Stimulated activated CD8-positive, alpha-beta memory T cell treated with anti-CD3 and anti-CD28 coated beads, Interleukin-12 subunit alpha, Interleukin-12 subunit beta, amount 100 ng/mL, for 4 hours (primary cell): ENCODE measurements around the gene VWA3B.
"Not testable (repeated sequence)": the region's sequence is repeated elsewhere in the genome, so short reads cannot be mapped to it uniquely, and the experiment has no call there.

Experiments used
- DNase-seq: peaks from one replicate; pipeline ENCODE4 v3.0.0-alpha.2; 2020; ENCODE audit warnings: low read depth

Gene VWA3B

GRCh38 chr2:98253461-98254070 is 166.6 kb downstream of the VWA3B start:
- no peak for DNase-seq

DNA sequence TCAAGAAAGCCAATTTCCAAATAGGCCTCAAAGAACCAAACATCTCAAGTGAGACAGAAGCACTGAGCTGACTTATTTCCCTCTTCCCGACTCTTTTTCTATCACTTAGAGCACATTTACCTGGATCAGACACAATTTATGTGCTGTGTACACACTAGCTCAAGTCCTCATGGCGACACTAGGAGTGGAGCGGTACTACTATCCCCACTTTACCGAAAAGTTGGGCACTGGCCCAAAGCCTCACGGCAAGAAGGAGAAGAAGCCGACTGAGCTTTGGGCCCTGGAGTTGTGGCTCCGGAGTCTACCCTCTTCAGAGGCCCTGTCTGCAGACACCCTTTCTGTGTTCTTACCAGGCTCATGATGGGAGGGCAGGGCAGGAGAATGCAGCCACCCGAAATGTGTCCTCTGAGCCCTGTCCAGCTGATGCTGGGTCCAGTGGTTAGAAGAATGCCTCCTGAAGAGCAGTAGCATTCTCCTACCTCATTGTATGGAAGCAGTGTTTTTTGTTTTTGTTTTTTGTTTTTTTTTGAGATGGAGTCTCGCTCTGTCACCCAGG is 167.6 kb downstream of the VWA3B start:
- DNase-seq = no peak

GRCh38 chr2:98258906-98259305 is 171.9 kb downstream of the VWA3B start:
- no peak for DNase-seq

DNA sequence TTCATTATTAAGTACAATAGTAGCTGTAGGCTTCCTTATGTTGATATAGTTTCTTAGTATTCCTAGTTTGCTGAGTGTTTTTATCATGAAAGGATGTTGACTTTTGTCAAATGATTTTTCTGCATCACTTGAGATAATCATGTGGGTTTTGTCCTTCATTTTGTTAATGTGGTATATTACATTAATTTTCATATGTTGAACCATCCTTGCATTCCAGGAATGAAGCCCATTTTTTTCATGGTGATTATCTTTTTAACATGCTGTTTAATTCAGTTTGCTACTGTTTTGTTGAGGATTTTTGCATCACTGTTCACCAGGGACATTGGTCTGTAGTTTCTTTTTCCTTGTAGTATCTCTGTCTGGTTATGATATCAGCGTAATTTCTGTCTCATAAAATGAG is 176.4 kb downstream of the VWA3B start:
- DNase-seq = no peak

GRCh38 chr2:98268225-98268624 is 181.3 kb downstream of the VWA3B start:
- not testable (repeated sequence) for DNase-seq

- DNase-seq = no peak
These were observed 182.3 kb downstream of the VWA3B start for GRCh38 chr2:98269274-98269673.

DNA sequence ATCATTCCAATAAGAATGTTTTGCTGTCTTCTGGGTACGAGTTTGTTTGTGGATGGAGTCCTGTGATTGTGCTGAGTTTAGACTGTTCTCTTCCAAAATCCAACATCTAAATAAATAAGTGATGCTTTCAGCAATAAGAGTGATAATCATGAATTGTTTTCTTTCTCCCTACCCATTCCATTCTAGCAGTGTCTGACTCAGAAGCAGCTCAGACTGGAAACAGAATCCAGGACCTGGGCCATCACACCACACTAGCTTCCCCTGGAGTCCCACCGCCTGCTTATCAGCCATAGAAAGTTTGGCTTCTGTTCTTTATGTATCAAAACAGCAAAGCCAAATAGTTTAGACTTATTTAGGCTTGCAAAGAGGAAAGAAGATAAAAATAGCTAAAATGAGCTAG is 182.9 kb downstream of the VWA3B start:
- DNase-seq = no peak

- no peak for DNase-seq
These were observed 190.3 kb downstream of the VWA3B start for GRCh38 chr2:98277162-98277859.

DNA sequence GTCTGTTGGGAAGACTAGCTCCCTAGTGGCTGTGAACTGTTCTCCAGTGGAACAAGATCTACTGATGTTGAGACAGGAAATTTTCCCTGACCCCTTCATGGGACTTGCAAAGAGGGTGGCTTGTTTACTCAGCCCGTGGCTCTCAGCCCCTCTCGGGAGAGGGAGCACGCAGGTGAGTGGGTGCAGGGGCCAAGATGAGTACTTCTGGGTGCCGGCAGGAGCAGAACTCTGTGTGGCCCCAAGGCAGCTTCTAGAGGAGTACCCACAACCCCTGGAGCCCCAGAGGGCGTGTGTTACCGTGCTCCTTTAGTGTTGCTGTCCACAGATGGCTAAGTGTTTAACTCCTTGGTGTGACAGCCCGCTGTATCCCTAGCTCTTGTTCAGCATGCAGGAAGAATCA is 191.1 kb downstream of the VWA3B start:
- no peak for DNase-seq

DNA sequence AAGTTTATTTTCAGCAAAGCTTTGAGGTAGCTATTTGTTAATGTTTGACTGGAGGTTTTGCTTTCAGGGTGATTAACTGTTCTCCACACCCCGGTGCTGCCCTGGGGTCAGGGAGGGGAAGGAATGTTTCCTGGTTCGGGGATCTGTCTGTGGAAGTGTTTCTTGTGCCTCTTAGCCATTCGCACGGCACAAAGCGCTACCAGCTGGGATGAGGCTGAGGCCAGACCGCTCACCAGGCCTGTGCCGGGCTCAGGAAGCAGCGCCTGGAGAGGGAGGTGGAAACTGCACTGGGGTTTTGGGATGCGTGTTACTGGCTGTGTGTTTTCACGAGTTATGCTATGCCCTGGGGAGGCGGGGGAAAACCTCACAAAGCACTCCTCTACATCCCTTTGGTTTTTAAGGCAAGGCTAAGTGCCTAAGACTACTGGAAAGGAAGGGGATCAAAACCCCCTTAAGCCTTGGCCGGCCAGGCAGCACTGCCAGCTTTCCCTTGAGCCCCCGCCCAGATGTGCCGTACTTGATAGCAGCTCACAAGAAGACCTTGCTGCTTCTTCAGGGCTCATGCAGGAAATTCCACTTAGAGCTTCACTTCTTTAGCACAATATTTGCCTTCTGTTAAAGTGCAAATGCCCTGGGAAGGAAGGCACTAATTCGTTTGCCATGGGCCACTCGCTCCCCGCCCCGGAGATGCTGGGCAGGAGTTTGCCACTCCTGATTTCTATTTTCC is 193.6 kb downstream of the VWA3B start:
- DNase-seq = no peak

- DNase-seq = no peak
These were observed 194.6 kb downstream of the VWA3B start for GRCh38 chr2:98281607-98282006.

- DNase-seq = no peak
These were observed 195.1 kb downstream of the VWA3B start for GRCh38 chr2:98282109-98282508.

- no peak for DNase-seq
These were observed 206.1 kb downstream of the VWA3B start for GRCh38 chr2:98293030-98293429.

DNA sequence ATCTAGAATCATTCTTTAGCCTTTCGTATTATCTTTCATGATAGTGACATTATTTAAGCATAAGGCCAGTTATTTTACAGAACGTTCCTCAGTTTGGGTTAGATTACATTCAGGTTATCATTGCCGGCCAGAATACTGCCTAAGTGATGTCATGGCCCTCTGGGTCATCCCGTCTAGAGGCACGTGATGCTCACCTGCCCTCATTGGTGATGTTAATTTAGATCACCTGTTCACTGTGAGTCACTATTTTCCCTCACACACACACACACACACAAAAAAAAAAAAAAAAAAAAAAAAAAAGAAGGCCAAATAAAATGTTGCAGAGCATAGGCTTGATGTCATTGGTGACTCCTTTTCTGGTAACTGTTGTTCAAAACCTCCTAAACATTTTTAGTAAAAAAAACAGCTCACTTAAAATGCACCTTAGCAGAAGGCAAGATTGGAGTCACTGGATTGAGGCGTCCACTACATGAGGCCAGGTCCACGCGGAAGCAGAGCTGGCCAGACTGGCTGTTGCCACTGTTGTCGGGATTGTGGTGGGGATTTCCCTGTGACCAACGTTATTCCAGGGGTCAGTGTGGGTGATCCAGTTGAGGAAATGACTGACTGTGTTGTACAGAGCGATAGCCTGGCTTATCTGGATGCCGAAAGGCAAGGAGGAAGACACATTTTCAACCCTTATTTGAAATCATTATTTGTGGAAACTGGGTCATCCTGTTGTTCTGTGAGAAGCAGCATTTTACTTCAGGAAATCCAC is 207.1 kb downstream of the VWA3B start:
- DNase-seq = no peak

DNA sequence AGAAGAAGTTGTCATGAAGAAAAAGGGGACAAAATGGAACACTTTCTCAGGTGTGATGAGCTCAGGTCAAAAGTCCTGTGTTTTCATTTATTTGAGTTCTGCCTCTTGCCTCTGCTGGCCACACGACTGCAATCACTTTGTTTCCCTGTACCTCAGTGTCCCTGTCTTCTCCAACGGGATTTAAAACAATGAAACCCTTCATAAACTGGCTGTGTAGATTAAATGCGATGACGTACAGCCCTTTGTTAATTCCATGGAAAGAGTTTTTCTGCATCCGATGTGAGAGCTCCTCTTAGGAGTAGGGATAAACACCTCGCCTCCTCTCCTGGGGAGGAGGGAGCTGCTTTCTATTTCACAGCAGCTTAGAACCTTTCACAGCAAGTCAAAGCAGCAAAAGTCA is 207.7 kb downstream of the VWA3B start:
- no peak for DNase-seq

GRCh38 chr2:98295275-98295674 is 208.3 kb downstream of the VWA3B start:
- DNase-seq = no peak

- DNase-seq = no peak
These were observed 208.9 kb downstream of the VWA3B start for GRCh38 chr2:98295721-98296414.

GRCh38 chr2:98296440-98296839 is 209.5 kb downstream of the VWA3B start:
- no peak for DNase-seq

- no peak for DNase-seq
These were observed 211.1 kb downstream of the VWA3B start for GRCh38 chr2:98297817-98298682.

GRCh38 chr2:98298683-98299164 is 211.8 kb downstream of the VWA3B start:
- no peak for DNase-seq
